HG03469 (cell line): ENCODE results near the gene C8G.

ENCODE experiments used
- ATAC-seq: cut with Tn5 transposase; IDR thresholded peaks from one replicate; pipeline ENCODE4 v1.9.1; 2021; ENCODE audit warnings: mild to moderate bottlenecking, moderate library complexity, moderate number of reproducible peaks; ENCODE audit not compliant: unreplicated experiment

The C8G gene

GRCh38 chr9:136980669-136981478 lies 35.8 kb downstream of the C8G start:
- no peak for ATAC-seq

- no peak for ATAC-seq
These were observed 36.7 kb downstream of the C8G start for GRCh38 chr9:136981588-136982231.

- ATAC-seq: no peak
These were observed 37.4 kb downstream of the C8G start, which contains the start of gene LCNL1 for GRCh38 chr9:136982232-136983051. LCNL1 (plus strand) TSS chr9:136982993; CDS start chr9:136983587, 594 bp downstream.

- ATAC-seq: no peak
These were observed 38.1 kb downstream of the C8G start for GRCh38 chr9:136983167-136983566.

GRCh38 chr9:136983656-136984314 lies 38.7 kb downstream of the C8G start:
- no peak for ATAC-seq

- no peak for ATAC-seq
These were observed 39.5 kb downstream of the C8G start for GRCh38 chr9:136984464-136985026.

GRCh38 chr9:136985027-136985602 lies 40.1 kb downstream of the C8G start:
- ATAC-seq: no peak

- no peak for ATAC-seq
These were observed 40.8 kb downstream of the C8G start for GRCh38 chr9:136985853-136986252.

- ATAC-seq: no peak
These were observed 43.8 kb downstream of the C8G start for GRCh38 chr9:136988872-136989271.

- ATAC-seq: no peak
These were observed 45.3 kb downstream of the C8G start for GRCh38 chr9:136990242-136990911.

GRCh38 chr9:136991993-136992818 lies 47.2 kb downstream of the C8G start, which contains the start of gene PAXX:
PAXX (plus strand) TSS chr9:136992422; CDS start chr9:136992444, 22 bp downstream.
- ATAC-seq: peak; percentile 47

- ATAC-seq: no peak
These were observed 47.9 kb downstream of the C8G start for GRCh38 chr9:136992819-136993369.

GRCh38 chr9:136994180-136994887 lies 49.3 kb downstream of the C8G start:
- ATAC-seq: no peak

- no peak for ATAC-seq
These were observed 49.8 kb downstream of the C8G start for GRCh38 chr9:136994888-136995230.

- ATAC-seq: no peak
These were observed 50.3 kb downstream of the C8G start for GRCh38 chr9:136995362-136995761.

- ATAC-seq: no peak
These were observed 50.8 kb downstream of the C8G start for GRCh38 chr9:136995772-136996311.
